K562 (cell line): Measurements from ENCODE around the gene FAM234A. TPM values are rescaled to one million over a fixed set of nuclear protein-coding genes. Genes with fewer than 3 reads are reported as not detected.
A peak's percentile ranks its signal among the peaks of the same experiment; 100 is the strongest.

Experiments
- ATAC-seq: fragments of 200-7000 bp; cut with Tn5 transposase; 3 replicates; pipeline ENCODE4 v1.9.1; 2020; ENCODE audit warnings: moderate library complexity
- BruUV-seq: library from RNA; stranded (reverse); fragments of 400-500 nt; replicated peaks from 2 replicates; lab custom pipeline; 2021; lab: Mats Ljungman, UMichigan
- CTCF ChIA-PET: fragments of 300-600 bp; formaldehyde crosslinking; extraction: SDS; loops from one replicate; lab custom pipeline; 2021; ENCODE audit warnings: low intra/inter-chr PET ratio; lab: Yijun Ruan, JAX
- POLR2A ChIA-PET: fragments of 300-600, 350-650 bp; sonication (Branson Sonifier 250); formaldehyde crosslinking; extraction: SDS; loops from one replicate; lab custom pipeline; 2021; ENCODE audit warnings: antibody characterized with exemption, inconsistent platforms; lab: Yijun Ruan, JAX
- DNase-seq, 4 experiments: peaks; one replicate each; pipeline versions ENCODE4 v3.0.0 to v3.0.0-alpha.2; 2011 to 2018; ENCODE audit warnings: low spot score in 3 of 4, mixed read lengths in 3 of 4; ENCODE audit errors: extremely low read depth in 1 of 4
- FAIRE-seq: peaks from 2 replicates; lab custom pipeline; 2011; peaks lifted over from hg19 to GRCh38; lab: Jason Lieb, UNC
- H2AFZ ChIP-seq: 2 replicates; pipeline ENCODE4 v1.6.0; 2011; ENCODE audit warnings: low read depth, low read length, control low read depth, inconsistent platforms
- H3K27ac ChIP-seq: fragments of 200-600 bp; 3 replicates; pipeline ENCODE4 v1.8.0; 2011; ENCODE audit warnings: low read depth, mild to moderate bottlenecking, control low read depth, inconsistent platforms, low read length, moderate library complexity, mixed read lengths; ENCODE audit errors: extremely low read depth
- H3K27me3 ChIP-seq, 2 experiments: fragments of 300-600 bp in 1 of 2; 2 replicates in 1 of 2; 3 replicates in 1 of 2; pipeline versions ENCODE4 v1.6.0 to v1.8.0; 2011; ENCODE audit warnings: inconsistent platforms in 2 of 2, low read length in 2 of 2, mild to moderate bottlenecking in 1 of 2, mixed read lengths in 1 of 2, moderate library complexity in 1 of 2; ENCODE audit not compliant: control insufficient read depth in 2 of 2, insufficient read depth in 2 of 2
- H3K36me3 ChIP-seq: fragments of 300-600 bp; 3 replicates; pipeline ENCODE4 v1.8.0; 2011; ENCODE audit warnings: mild to moderate bottlenecking, low read length, inconsistent platforms; ENCODE audit not compliant: control insufficient read depth, insufficient read depth
- H3K4me1 ChIP-seq, 2 experiments: fragments of 200-600 bp in 1 of 2; replicated peaks in 1 of 2; 2 replicates in 1 of 2; 3 replicates in 1 of 2; pipeline versions ENCODE4 v1.5.1 to v1.8.0; 2011; ENCODE audit warnings: inconsistent platforms in 2 of 2, low read length in 2 of 2, mild to moderate bottlenecking in 1 of 2, mixed read lengths in 1 of 2, moderate library complexity in 1 of 2; ENCODE audit not compliant: control insufficient read depth in 2 of 2, insufficient read depth in 2 of 2
- H3K4me2 ChIP-seq: 2 replicates; pipeline ENCODE4 v1.6.1; 2011; ENCODE audit warnings: low read length, control low read depth, inconsistent platforms, mixed read lengths; ENCODE audit not compliant: insufficient read depth
- H3K4me3 ChIP-seq: fragments of 200-600 bp; sonication (generic), shearing (Covaris generic); 2 replicates; pipeline ENCODE4 v1.5.1; 2016; ENCODE audit warnings: control low read depth, inconsistent platforms
- H3K79me2 ChIP-seq: fragments of 200-600 bp; 3 replicates; pipeline ENCODE4 v1.8.0; 2011; ENCODE audit warnings: low read length, inconsistent platforms; ENCODE audit not compliant: control insufficient read depth, insufficient read depth
- H3K9ac ChIP-seq, 2 experiments: 2 replicates each; pipeline versions ENCODE4 v1.6.0 to v1.6.1; 2011; ENCODE audit warnings: low read depth in 2 of 2, low read length in 2 of 2, control low read depth in 1 of 2, inconsistent platforms in 1 of 2, mild to moderate bottlenecking in 1 of 2, mixed read lengths in 1 of 2; ENCODE audit not compliant: insufficient read depth in 1 of 2
- H3K9me1 ChIP-seq: one replicate; pipeline ENCODE4 v1.6.0; 2011; ENCODE audit warnings: inconsistent platforms, mild to moderate bottlenecking, low read length, moderate library complexity; ENCODE audit not compliant: control insufficient read depth, insufficient read depth
- H3K9me3 ChIP-seq: replicated peaks from 2 replicates; pipeline ENCODE4 v1.5.1; 2011; ENCODE audit warnings: low read depth, low read length, inconsistent platforms; ENCODE audit not compliant: control insufficient read depth, insufficient read depth
- H4K20me1 ChIP-seq: replicated peaks from 2 replicates; pipeline ENCODE4 v1.6.1; 2011; ENCODE audit warnings: low read length, inconsistent platforms, mixed read lengths; ENCODE audit not compliant: control insufficient read depth, insufficient read depth
- ATF3 ChIP-seq, 2 experiments: fragments of 450-650 bp in 1 of 2; sonication (generic) in 1 of 2; formaldehyde crosslinking in 1 of 2; IDR thresholded peaks in 1 of 2; conservative IDR thresholded peaks in 1 of 2; 2 replicates each; pipeline versions ENCODE4 v1.6.1 to v1.8.1; 2016 to 2023; ENCODE audit warnings: mild to moderate bottlenecking in 2 of 2, moderate library complexity in 2 of 2, inconsistent platforms in 1 of 2, missing genetic modification reagents in 1 of 2
- HDAC3 ChIP-seq: fragments of 450-650 bp; IDR thresholded peaks from 2 replicates; pipeline ENCODE4 v1.6.1; 2018; ENCODE audit warnings: borderline replicate concordance, mild to moderate bottlenecking, moderate library complexity; ENCODE audit not compliant: partially characterized antibody
- KDM5B ChIP-seq: fragments of 200-600 bp; sonication (generic); IDR thresholded peaks from 2 replicates; pipeline ENCODE4 v1.6.1; 2012; ENCODE audit warnings: low read depth, mild to moderate bottlenecking, moderate library complexity, low read length, control low read depth, inconsistent platforms; ENCODE audit not compliant: insufficient replicate concordance
- MBD1 ChIP-seq: fragments of 250-450 bp; sonication (Bioruptor Pico); IDR thresholded peaks from 2 replicates; pipeline ENCODE4 v1.8.0; 2022; ENCODE audit warnings: inconsistent platforms
- NFIC ChIP-seq: fragments of 450-650 bp; IDR thresholded peaks from 2 replicates; pipeline ENCODE4 v1.6.1; 2017; ENCODE audit warnings: mild to moderate bottlenecking, inconsistent platforms
- RFX1 ChIP-seq: fragments of 450-650 bp; IDR thresholded peaks from 2 replicates; pipeline ENCODE4 v1.6.1; 2016; ENCODE audit warnings: mild to moderate bottlenecking, moderate library complexity
- TAF1 ChIP-seq: IDR thresholded peaks from 2 replicates; pipeline ENCODE4 v1.6.1; 2011; ENCODE audit warnings: mild to moderate bottlenecking, low read length, moderate library complexity; ENCODE audit not compliant: insufficient read depth, control insufficient read depth, severe bottlenecking; ENCODE audit errors: extremely low read depth
- WGBS: fragments of 100-300 bp; shearing (Covaris generic); methylation state at CpG from one replicate; pipeline ENCODE4 v1.1.6; 2016; ENCODE audit warnings: low coverage, mixed read lengths; ENCODE audit not compliant: insufficient coverage; ENCODE audit errors: missing lambda C conversion rate; 5-methylcytosine and 5-hydroxymethylcytosine counted together
- in situ Hi-C: fragments of 300-500 bp; cut with MboI; formaldehyde crosslinking; loops from 4 replicates; pipeline ENCODE4 v1.15.0; 2018; ENCODE audit warnings: inconsistent platforms, mixed read lengths
- intact Hi-C: fragments of 100-400 bp; cut with micrococcal nuclease; formaldehyde crosslinking; loops from 2 replicates; pipeline ENCODE4 v1.14.2; 2022
- polyA plus RNA-seq, 8 experiments: library from polyadenylated mRNA; depleted of rRNA in 4 of 8; stranded (reverse) in 5 of 8; unstranded in 3 of 8; fragments of >200 nt; fragmentation: Nextera tagmentation in 2 of 8; fragmentation: Illumina TruSeq in 1 of 8; extraction: Ambion mirVana in 2 of 8; extraction: Trizol in 1 of 8; gene quantifications; 2 replicates each; pipeline versions ENCODE4 v1.2.1 to v1.2.3, GENCODE V29; 2011 to 2014; ENCODE audit warnings: inconsistent platforms in 1 of 8, missing spikeins in 1 of 8
- total RNA-seq, 7 experiments: library from RNA; depleted of rRNA in 6 of 7; stranded (reverse); fragments of >200 nt in 6 of 7; fragmentation: Illumina TruSeq in 2 of 7; extraction: Trizol in 2 of 7; gene quantifications; 2 replicates each; pipeline versions ENCODE4 v1.2.1 to v1.2.3, GENCODE V29; 2011 to 2021; ENCODE audit warnings: low replicate concordance in 1 of 7

The FAM234A gene
- total and polyA plus RNA-seq, 9 of the 15 experiments (the other 6 are each of a cell fraction or from before 2014, with no cell fraction given) = 1.0 to 47.9 (median 15.0) TPM

GRCh38 chr16:314351-314750 is 79.7 kb downstream of the FAM234A start:
- Histone ChIP-seq H3K36me3 (peaks cover 70% of the 10 kb centered on the region; the same call in 2 of the 3 replicates), H3K9me3 (no peaks in the 10 kb centered on the region), H3K4me2 (no peak overlapping the region), H3K9me1 (no peaks in the 10 kb centered on the region), H4K20me1 (peaks cover 13% of the 10 kb centered on the region; the same call in 1 of the 2 replicates), H3K27me3 (no peaks in the 10 kb centered on the region), H3K4me3 (no peak overlapping the region), H3K9ac (peak overlapping the region in 1 of 2 experiments; percentile 31; a peak in 1 of 4 replicates), H3K27ac (no peak overlapping the region), H3K79me2 (peaks cover 72% of the 10 kb centered on the region), H3K4me1 (peaks cover 0 to 32% of the 10 kb centered on the region in 2 experiments; a peak in 3 of 5 replicates), H2AFZ (no peak overlapping the region)
- TF ChIP-seq NFIC = no peak
- TF ChIP-seq MBD1 (CRISPR knock-in tag) = no peak
- TF ChIP-seq RFX1 = no peak
- no peak for TF ChIP-seq KDM5B
- TF ChIP-seq TAF1 = no peak
- no peak for TF ChIP-seq ATF3 (IDR thresholded peaks at IDR 0.05)
- no peak for TF ChIP-seq ATF3 (CRISPR knock-in tag; conservative IDR thresholded peaks at IDR 0.05)
- no peak for TF ChIP-seq HDAC3
- in situ Hi-C loops (no loop called here), intact Hi-C loops (no loop called here)
- ChIA-PET CTCF (no interaction called here), POLR2A (interaction anchor here (1.5 kb wide), 1 partner anchor 10 kb away, joined by 4 read pairs; no protein-coding TSS in a partner anchor)
- 92% methylated on average over 16 of the region's 16 CpGs for WGBS
- FAIRE-seq (no peak), DNase-seq (no peak), ATAC-seq (no peak)
- BruUV-seq = no TSS peak
